HG03159 (cell line): ENCODE data around the gene DGKD.

Source experiments
- ATAC-seq: cut with Tn5 transposase; IDR thresholded peaks from one replicate; pipeline ENCODE4 v1.9.1; 2021; ENCODE audit warnings: mild to moderate bottlenecking, moderate library complexity; ENCODE audit not compliant: unreplicated experiment

The DGKD gene

GRCh38 chr2:233441161-233442027, 87.1 kb downstream of the DGKD start:
- no peak for ATAC-seq

GRCh38 chr2:233442028-233442310, 87.7 kb downstream of the DGKD start:
- no peak for ATAC-seq

GRCh38 chr2:233443511-233444183, 89.4 kb downstream of the DGKD start:
- no peak for ATAC-seq

- ATAC-seq, result no peak
Measured at GRCh38 chr2:233444501-233444900, 90.2 kb downstream of the DGKD start.

- ATAC-seq, result no peak
Measured at GRCh38 chr2:233445152-233445830, 91.0 kb downstream of the DGKD start.

- no peak for ATAC-seq
Measured at GRCh38 chr2:233446121-233446520, 91.8 kb downstream of the DGKD start.

GRCh38 chr2:233446606-233447305, 92.5 kb downstream of the DGKD start:
- no peak for ATAC-seq

- ATAC-seq, result no peak
Measured at GRCh38 chr2:233447506-233448219, 93.4 kb downstream of the DGKD start.

- no peak for ATAC-seq
Measured at GRCh38 chr2:233448220-233448559, 93.9 kb downstream of the DGKD start.

- no peak for ATAC-seq
Measured at GRCh38 chr2:233448575-233448974, 94.3 kb downstream of the DGKD start.

- no peak for ATAC-seq
Measured at GRCh38 chr2:233449081-233449901, 95.0 kb downstream of the DGKD start.

GRCh38 chr2:233449921-233450863, 95.9 kb downstream of the DGKD start:
- ATAC-seq, result no peak

- ATAC-seq, result no peak
Measured at GRCh38 chr2:233450864-233451575, 96.7 kb downstream of the DGKD start.

GRCh38 chr2:233451950-233452349, 97.7 kb downstream of the DGKD start:
- ATAC-seq, result no peak

GRCh38 chr2:233453111-233453915, 99.0 kb downstream of the DGKD start:
- no peak for ATAC-seq

- no peak for ATAC-seq
Measured at GRCh38 chr2:233453916-233454315, 99.6 kb downstream of the DGKD start.

- ATAC-seq, result no peak
Measured at GRCh38 chr2:233455006-233455405, 100.7 kb downstream of the DGKD start.
